HEK293 (cell line): ENCODE measurements around the gene UCP2.

ENCODE experiments used
- ZBTB7A ChIP-seq: fragments of 450-650 bp; formaldehyde crosslinking; IDR thresholded peaks from 2 replicates; pipeline ENCODE4 v1.5.1; 2016; ENCODE audit warnings: low read depth, missing biosample characterization, missing genetic modification characterization
- ZNF133 ChIP-seq: fragments of 450-650 bp; formaldehyde crosslinking; IDR thresholded peaks from 2 replicates; pipeline ENCODE4 v1.5.1; 2016; ENCODE audit warnings: missing biosample characterization, missing genetic modification characterization
- ZNF138 ChIP-seq: fragments of 450-650 bp; formaldehyde crosslinking; IDR thresholded peaks from 2 replicates; pipeline ENCODE4 v1.5.1; 2016; ENCODE audit warnings: missing biosample characterization, missing genetic modification characterization, borderline replicate concordance
- ZNF571 ChIP-seq: fragments of 450-650 bp; formaldehyde crosslinking; IDR thresholded peaks from 2 replicates; pipeline ENCODE4 v1.5.0; 2017; ENCODE audit warnings: missing biosample characterization, missing genetic modification characterization
- ZNF707 ChIP-seq: fragments of 450-650 bp; formaldehyde crosslinking; IDR thresholded peaks from 2 replicates; pipeline ENCODE4 v1.5.1; 2016; ENCODE audit warnings: missing biosample characterization, missing genetic modification characterization
- ZNF777 ChIP-seq: fragments of 450-650 bp; formaldehyde crosslinking; IDR thresholded peaks from 2 replicates; pipeline ENCODE4 v1.5.1; 2017; ENCODE audit warnings: missing biosample characterization, missing genetic modification characterization, borderline replicate concordance
- TF ChIP-seq, protein P1 (sequence below): fragments of 450-650 bp; formaldehyde crosslinking; IDR thresholded peaks from 2 replicates; pipeline ENCODE4 v1.5.1; 2016; ENCODE audit warnings: missing biosample characterization, missing genetic modification characterization
- TF ChIP-seq, protein P2 (sequence below): fragments of 450-650 bp; formaldehyde crosslinking; conservative IDR thresholded peaks from 2 replicates; pipeline ENCODE4 v1.5.1; 2016; ENCODE audit warnings: low read depth, missing biosample characterization, missing genetic modification characterization

- TF ChIP-seq, protein P1, sequence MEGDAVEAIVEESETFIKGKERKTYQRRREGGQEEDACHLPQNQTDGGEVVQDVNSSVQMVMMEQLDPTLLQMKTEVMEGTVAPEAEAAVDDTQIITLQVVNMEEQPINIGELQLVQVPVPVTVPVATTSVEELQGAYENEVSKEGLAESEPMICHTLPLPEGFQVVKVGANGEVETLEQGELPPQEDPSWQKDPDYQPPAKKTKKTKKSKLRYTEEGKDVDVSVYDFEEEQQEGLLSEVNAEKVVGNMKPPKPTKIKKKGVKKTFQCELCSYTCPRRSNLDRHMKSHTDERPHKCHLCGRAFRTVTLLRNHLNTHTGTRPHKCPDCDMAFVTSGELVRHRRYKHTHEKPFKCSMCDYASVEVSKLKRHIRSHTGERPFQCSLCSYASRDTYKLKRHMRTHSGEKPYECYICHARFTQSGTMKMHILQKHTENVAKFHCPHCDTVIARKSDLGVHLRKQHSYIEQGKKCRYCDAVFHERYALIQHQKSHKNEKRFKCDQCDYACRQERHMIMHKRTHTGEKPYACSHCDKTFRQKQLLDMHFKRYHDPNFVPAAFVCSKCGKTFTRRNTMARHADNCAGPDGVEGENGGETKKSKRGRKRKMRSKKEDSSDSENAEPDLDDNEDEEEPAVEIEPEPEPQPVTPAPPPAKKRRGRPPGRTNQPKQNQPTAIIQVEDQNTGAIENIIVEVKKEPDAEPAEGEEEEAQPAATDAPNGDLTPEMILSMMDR (tag by site-specific recombination): no peak
- TF ChIP-seq ZNF571 (tag by site-specific recombination): no peak
- no peak for TF ChIP-seq ZBTB7A (tag by site-specific recombination)
- no peak for TF ChIP-seq ZNF138 (tag by site-specific recombination)
- TF ChIP-seq, protein P2, sequence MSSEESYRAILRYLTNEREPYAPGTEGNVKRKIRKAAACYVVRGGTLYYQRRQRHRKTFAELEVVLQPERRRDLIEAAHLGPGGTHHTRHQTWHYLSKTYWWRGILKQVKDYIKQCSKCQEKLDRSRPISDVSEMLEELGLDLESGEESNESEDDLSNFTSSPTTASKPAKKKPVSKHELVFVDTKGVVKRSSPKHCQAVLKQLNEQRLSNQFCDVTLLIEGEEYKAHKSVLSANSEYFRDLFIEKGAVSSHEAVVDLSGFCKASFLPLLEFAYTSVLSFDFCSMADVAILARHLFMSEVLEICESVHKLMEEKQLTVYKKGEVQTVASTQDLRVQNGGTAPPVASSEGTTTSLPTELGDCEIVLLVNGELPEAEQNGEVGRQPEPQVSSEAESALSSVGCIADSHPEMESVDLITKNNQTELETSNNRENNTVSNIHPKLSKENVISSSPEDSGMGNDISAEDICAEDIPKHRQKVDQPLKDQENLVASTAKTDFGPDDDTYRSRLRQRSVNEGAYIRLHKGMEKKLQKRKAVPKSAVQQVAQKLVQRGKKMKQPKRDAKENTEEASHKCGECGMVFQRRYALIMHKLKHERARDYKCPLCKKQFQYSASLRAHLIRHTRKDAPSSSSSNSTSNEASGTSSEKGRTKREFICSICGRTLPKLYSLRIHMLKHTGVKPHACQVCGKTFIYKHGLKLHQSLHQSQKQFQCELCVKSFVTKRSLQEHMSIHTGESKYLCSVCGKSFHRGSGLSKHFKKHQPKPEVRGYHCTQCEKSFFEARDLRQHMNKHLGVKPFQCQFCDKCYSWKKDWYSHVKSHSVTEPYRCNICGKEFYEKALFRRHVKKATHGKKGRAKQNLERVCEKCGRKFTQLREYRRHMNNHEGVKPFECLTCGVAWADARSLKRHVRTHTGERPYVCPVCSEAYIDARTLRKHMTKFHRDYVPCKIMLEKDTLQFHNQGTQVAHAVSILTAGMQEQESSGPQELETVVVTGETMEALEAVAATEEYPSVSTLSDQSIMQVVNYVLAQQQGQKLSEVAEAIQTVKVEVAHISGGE: no peak
- no peak for TF ChIP-seq ZNF133
- TF ChIP-seq ZNF707 (tag by site-specific recombination): no peak
- TF ChIP-seq ZNF777: no peak
Measured at GRCh38 chr11:73949246-73949645, 33.4 kb downstream of the UCP2 start.
